Hair follicle dermal papilla cell (primary cell): ENCODE data around the gene COIL. TPM values are rescaled to one million over a fixed set of nuclear protein-coding genes. Genes with fewer than 3 reads are reported as not detected.

Experiments used
- total RNA-seq: library from RNA; depleted of rRNA; stranded (reverse); fragments of >200 nt; gene quantifications from 2 replicates; pipeline ENCODE4 v1.2.3, GENCODE V29; 2012

Gene COIL, protein sequence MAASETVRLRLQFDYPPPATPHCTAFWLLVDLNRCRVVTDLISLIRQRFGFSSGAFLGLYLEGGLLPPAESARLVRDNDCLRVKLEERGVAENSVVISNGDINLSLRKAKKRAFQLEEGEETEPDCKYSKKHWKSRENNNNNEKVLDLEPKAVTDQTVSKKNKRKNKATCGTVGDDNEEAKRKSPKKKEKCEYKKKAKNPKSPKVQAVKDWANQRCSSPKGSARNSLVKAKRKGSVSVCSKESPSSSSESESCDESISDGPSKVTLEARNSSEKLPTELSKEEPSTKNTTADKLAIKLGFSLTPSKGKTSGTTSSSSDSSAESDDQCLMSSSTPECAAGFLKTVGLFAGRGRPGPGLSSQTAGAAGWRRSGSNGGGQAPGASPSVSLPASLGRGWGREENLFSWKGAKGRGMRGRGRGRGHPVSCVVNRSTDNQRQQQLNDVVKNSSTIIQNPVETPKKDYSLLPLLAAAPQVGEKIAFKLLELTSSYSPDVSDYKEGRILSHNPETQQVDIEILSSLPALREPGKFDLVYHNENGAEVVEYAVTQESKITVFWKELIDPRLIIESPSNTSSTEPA
- 12.0 and 13.3 TPM in 2 replicates for total RNA-seq

GRCh38 chr17:56960596-56961538 is at the start of gene COIL:
COIL (minus strand) TSS chr17:56961050; CDS start chr17:56961019, 31 bp downstream.

DNA sequence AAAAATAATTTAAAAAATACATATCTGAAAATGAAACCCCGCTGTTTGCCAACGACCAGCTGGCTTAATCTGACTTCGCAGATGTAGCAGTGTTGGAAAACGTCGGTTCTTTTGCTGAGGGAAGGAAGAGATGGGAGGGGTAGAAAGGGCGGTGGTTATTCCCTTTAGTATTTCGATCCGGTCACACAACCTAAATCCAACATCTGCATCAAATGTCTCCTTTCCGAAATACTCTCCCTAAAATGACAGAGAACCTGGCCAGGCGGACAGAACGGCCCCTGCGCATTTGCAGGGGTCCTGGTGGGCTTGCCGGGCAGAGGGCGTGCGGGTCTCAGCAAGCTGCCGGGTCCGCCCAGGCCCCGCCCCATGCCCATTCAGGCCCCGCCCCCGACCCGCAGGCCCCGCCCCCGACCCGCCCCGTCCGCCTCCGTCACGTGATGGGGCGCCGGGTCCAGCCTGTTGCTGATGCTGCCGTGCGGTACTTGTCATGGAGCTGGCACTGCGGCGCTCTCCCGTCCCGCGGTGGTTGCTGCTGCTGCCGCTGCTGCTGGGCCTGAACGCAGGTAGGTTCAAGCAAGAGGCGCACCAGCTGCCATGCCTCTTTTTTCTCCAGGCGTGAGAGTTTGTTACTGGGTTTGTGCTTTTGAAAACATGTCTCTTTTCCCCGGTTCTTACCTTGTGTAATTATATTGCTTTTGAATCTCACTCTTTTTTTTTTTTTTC is 17.0 kb upstream of the COIL start, which contains the start of gene SCPEP1:
SCPEP1 (plus strand) TSS at position 459 of the 723 bp plus-strand sequence; CDS start at position 488, 29 bp downstream.

DNA sequence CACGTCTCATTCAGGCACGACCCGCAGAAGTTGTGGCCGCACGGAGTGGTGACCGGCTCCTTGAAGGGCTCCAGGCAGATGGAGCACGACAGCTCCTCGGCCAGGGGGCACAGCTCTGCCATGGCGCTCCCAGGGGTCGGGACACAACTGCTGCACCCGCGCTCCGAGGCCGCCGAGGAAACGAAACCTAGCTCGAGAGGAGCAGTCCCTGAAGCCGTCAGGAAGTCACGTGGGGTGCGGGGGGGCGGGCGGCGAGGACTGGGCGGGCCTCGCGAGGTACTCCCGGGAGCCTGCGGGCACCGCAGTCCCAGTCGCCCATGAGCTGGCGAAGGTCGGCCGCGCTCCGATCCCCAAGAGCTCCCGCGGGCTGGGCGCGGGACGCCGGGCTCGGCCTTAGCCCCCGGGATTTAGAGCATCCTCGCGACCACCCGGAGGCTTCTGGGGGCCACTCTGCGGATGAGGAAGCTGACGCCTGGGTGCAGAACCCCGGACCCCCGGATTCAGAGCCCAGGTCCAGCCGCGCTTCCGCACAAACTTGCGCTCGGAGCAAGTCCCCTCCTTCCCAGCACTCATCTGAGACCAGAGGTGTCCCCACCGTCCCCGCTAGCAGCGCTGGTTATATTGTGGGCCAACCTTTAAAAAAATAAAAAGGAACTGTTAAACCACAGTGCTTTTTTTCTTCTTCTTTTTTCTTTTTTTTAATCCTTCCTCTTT is 46.8 kb downstream of the COIL start, which contains the start of gene TRIM25:
TRIM25 (minus strand) TSS at position 183 of the 714 bp plus-strand sequence; CDS start at position 122, 61 bp downstream.

Other genes with a start within 250 kb of the COIL start
- 1.1 and 1.2 TPM in 2 replicates for gene C17orf67, start 127.1 kb downstream of the COIL start, total RNA-seq
- gene DGKE, start 126.9 kb downstream of the COIL start, total RNA-seq: 6.3 and 8.1 TPM in 2 replicates
- gene TRIM25, start 47.0 kb downstream of the COIL start, total RNA-seq: 28.9 and 32.6 TPM in 2 replicates
- gene SCPEP1, start 17.1 kb upstream of the COIL start, total RNA-seq: 64.4 and 73.2 TPM in 2 replicates
- 12.0 and 18.3 TPM in 2 replicates for gene AKAP1, start 124.2 kb upstream of the COIL start, total RNA-seq